Keratinocyte (primary cell): ENCODE data around the gene LUZP1. TPM values are rescaled to one million over a fixed set of nuclear protein-coding genes. Genes with fewer than 3 reads are reported as not detected.

Source experiments
- DNase-seq: peaks from one replicate; pipeline ENCODE4 v3.0.0-alpha.2; 2011; ENCODE audit warnings: low read depth, missing footprints, low spot score
- FAIRE-seq: peaks from 2 replicates; lab custom pipeline; 2011; peaks lifted over from hg19 to GRCh38; lab: Jason Lieb, UNC
- H2AFZ ChIP-seq: 2 replicates; pipeline ENCODE4 v1.6.0; 2012; ENCODE audit warnings: low read length, control low read depth, inconsistent platforms; ENCODE audit not compliant: control insufficient read depth
- H3K27ac ChIP-seq: 2 replicates; pipeline ENCODE4 v1.5.1; 2011; ENCODE audit warnings: low read length; ENCODE audit not compliant: control insufficient read depth, insufficient read depth
- H3K27me3 ChIP-seq: 3 replicates; pipeline ENCODE4 v1.6.0; 2011; ENCODE audit warnings: low read length; ENCODE audit not compliant: control insufficient read depth, insufficient read depth; ENCODE audit errors: extremely low read depth
- H3K36me3 ChIP-seq, 2 experiments: 2 replicates in 1 of 2; 3 replicates in 1 of 2; pipeline ENCODE4 v1.5.1; 2011; ENCODE audit warnings: low read length in 2 of 2, mild to moderate bottlenecking in 1 of 2; ENCODE audit not compliant: control insufficient read depth in 2 of 2, insufficient read depth in 2 of 2; ENCODE audit errors: extremely low read depth in 1 of 2
- H3K4me1 ChIP-seq: 3 replicates; pipeline ENCODE4 v1.5.1; 2011; ENCODE audit warnings: low read length; ENCODE audit not compliant: control insufficient read depth, insufficient read depth; ENCODE audit errors: extremely low read depth
- H3K4me2 ChIP-seq: 3 replicates; pipeline ENCODE4 v1.6.0; 2011; ENCODE audit warnings: low read depth, low read length; ENCODE audit not compliant: control insufficient read depth, insufficient read depth; ENCODE audit errors: extremely low read depth
- H3K4me3 ChIP-seq, 3 experiments: fragments of 200-600 bp in 1 of 3; sonication (generic) in 1 of 3; 2 replicates in 2 of 3; 3 replicates in 1 of 3; pipeline ENCODE4 v1.5.1; 2011 to 2016; ENCODE audit warnings: low read length in 3 of 3, mild to moderate bottlenecking in 3 of 3, control low read depth in 2 of 3, inconsistent platforms in 1 of 3, low read depth in 1 of 3, mixed read lengths in 1 of 3, mixed run types in 1 of 3, moderate library complexity in 1 of 3; ENCODE audit not compliant: control insufficient read depth in 2 of 3, insufficient read depth in 2 of 3; ENCODE audit errors: extremely low read depth in 1 of 3
- H3K79me2 ChIP-seq: 2 replicates; pipeline ENCODE4 v1.6.0; 2012; ENCODE audit warnings: low read length; ENCODE audit not compliant: control insufficient read depth, insufficient read depth
- H3K9ac ChIP-seq: 3 replicates; pipeline ENCODE4 v1.6.0; 2011; ENCODE audit warnings: low read length; ENCODE audit not compliant: control insufficient read depth, insufficient read depth; ENCODE audit errors: extremely low read depth
- H3K9me1 ChIP-seq: 3 replicates; pipeline ENCODE4 v1.6.0; 2011; ENCODE audit warnings: low read length; ENCODE audit not compliant: control insufficient read depth, insufficient read depth; ENCODE audit errors: extremely low read depth
- H3K9me3 ChIP-seq: 2 replicates; pipeline ENCODE4 v1.5.1; 2012; ENCODE audit warnings: low read depth, low read length; ENCODE audit not compliant: control insufficient read depth
- H4K20me1 ChIP-seq: 3 replicates; pipeline ENCODE4 v1.6.0; 2011; ENCODE audit warnings: low read length; ENCODE audit not compliant: control insufficient read depth, insufficient read depth; ENCODE audit errors: extremely low read depth
- CTCF ChIP-seq, 3 experiments: IDR thresholded peaks in 1 of 3; conservative IDR thresholded peaks in 1 of 3; optimal IDR thresholded peaks in 1 of 3; 2 replicates in 2 of 3; 3 replicates in 1 of 3; pipeline versions ENCODE3 to v1.5.1; 2011; ENCODE audit warnings: low read length in 3 of 3, mild to moderate bottlenecking in 3 of 3, moderate library complexity in 2 of 3, control low read depth in 1 of 3, inconsistent platforms in 1 of 3; ENCODE audit not compliant: insufficient read depth in 2 of 3; ENCODE audit errors: extremely low read depth in 1 of 3
- EZH2 ChIP-seq: IDR thresholded peaks from one replicate; pipeline ENCODE4 v1.6.1; 2012; ENCODE audit warnings: inconsistent platforms, mild to moderate bottlenecking, low read length, moderate library complexity
- dilution Hi-C: fragments of 300-500 bp; cut with MboI; formaldehyde crosslinking; loops from one replicate; pipeline ENCODE4 v1.7.0; 2020; ENCODE audit warnings: low sequenced_read_pairs; ENCODE audit not compliant: extremely low pct_ligation_motif_present
- polyA plus RNA-seq, 5 experiments: library from polyadenylated mRNA; depleted of rRNA in 3 of 5; stranded (reverse) in 3 of 5; stranded (forward) in 1 of 5; unstranded in 1 of 5; fragments of >200 nt; gene quantifications; 1 replicate in 1 of 5; 2 replicates in 3 of 5; 3 replicates in 1 of 5; pipeline versions ENCODE4 v1.2.1 to v1.2.3, GENCODE V29; 2011 to 2012; ENCODE audit warnings: missing spikeins in 2 of 5, low read depth in 1 of 5, low replicate concordance in 1 of 5

Gene LUZP1
- polyA plus RNA-seq, 1 donor (not counting 4 experiments of a cell fraction or from before 2014, with no cell fraction given), result 52.5 TPM

GRCh38 chr1:23185381-23185780, 16.7 kb upstream of the LUZP1 start:
- no peak for FAIRE-seq
- Histone ChIP-seq H3K4me2 (no peak overlapping the region), H3K36me3 (no peaks in the 10 kb centered on the region), H3K9me3 (no peaks in the 10 kb centered on the region), H3K4me3 (no peak overlapping the region), H3K79me2 (no peaks in the 10 kb centered on the region), H3K27me3 (no peaks in the 10 kb centered on the region), H3K9me1 (no peaks in the 10 kb centered on the region), H3K27ac (no peak overlapping the region), H2AFZ (no peak overlapping the region), H3K4me1 (peaks cover 15% of the 10 kb centered on the region), H4K20me1 (no peaks in the 10 kb centered on the region), H3K9ac (no peak overlapping the region)
- TF ChIP-seq CTCF (optimal IDR thresholded peaks at IDR 0.05 in 1 of 3, IDR thresholded peaks at IDR 0.05 in 1 of 3, conservative IDR thresholded peaks at IDR 0.05 in 1 of 3; ENCODE audit: extremely low read depth in 1 of 3, insufficient read depth in 2 of 3, low read length in 3 of 3) (no peak), EZH2 (no peak)
- DNase-seq, result no peak
- dilution Hi-C loops, result no loop called here

GRCh38 chr1:23184212-23184934, 15.7 kb upstream of the LUZP1 start:
- Histone ChIP-seq H3K79me2 (no peaks in the 10 kb centered on the region), H2AFZ (no peak overlapping the region), H3K27ac (no peak overlapping the region), H3K4me3 (no peak overlapping the region), H3K4me2 (peak overlapping the region; percentile 58), H3K4me1 (peaks cover 14% of the 10 kb centered on the region), H4K20me1 (no peaks in the 10 kb centered on the region), H3K9me1 (no peaks in the 10 kb centered on the region), H3K36me3 (no peaks in the 10 kb centered on the region), H3K9ac (peak overlapping the region; percentile 29), H3K9me3 (no peaks in the 10 kb centered on the region), H3K27me3 (no peaks in the 10 kb centered on the region)
- dilution Hi-C loops, result loop anchor here (5.0 kb wide), 1 partner anchor 72 kb away; no protein-coding TSS in a partner anchor
- DNase-seq (no peak), FAIRE-seq (no peak)
- TF ChIP-seq CTCF (optimal IDR thresholded peaks at IDR 0.05 in 1 of 3, IDR thresholded peaks at IDR 0.05 in 1 of 3, conservative IDR thresholded peaks at IDR 0.05 in 1 of 3; ENCODE audit: extremely low read depth in 1 of 3, insufficient read depth in 2 of 3, low read length in 3 of 3), result peak; percentile 60 to 68 (median 61)
- TF ChIP-seq EZH2, result no peak
